H1 (cell line): ENCODE results near the gene RMDN2. TPM values are rescaled to one million over a fixed set of nuclear protein-coding genes. Genes with fewer than 3 reads are reported as not detected.

Source experiments
- CTCF ChIA-PET: fragments of 300-600 bp; sonication (Branson Sonifier 250); formaldehyde crosslinking; loops from one replicate; lab custom pipeline; 2021; ENCODE audit not compliant: partially characterized antibody; lab: Charles Lee
- POLR2A ChIA-PET: fragments of 300-600 bp; sonication (Branson Sonifier 250); formaldehyde crosslinking; loops from one replicate; lab custom pipeline; 2021; ENCODE audit warnings: inconsistent platforms; ENCODE audit not compliant: partially characterized antibody; lab: Charles Lee
- DNase-seq, 2 experiments: peaks; one replicate each; pipeline versions ENCODE4 v3.0.0 to v3.0.0-alpha.2; 2010 to 2022; ENCODE audit warnings: low spot score in 2 of 2, low read depth in 1 of 2, mixed read lengths in 1 of 2
- FAIRE-seq: peaks from 2 replicates; lab custom pipeline; 2011; peaks lifted over from hg19 to GRCh38; lab: Jason Lieb, UNC
- H2AFZ ChIP-seq: 2 replicates; pipeline ENCODE4 v1.8.1; 2012; ENCODE audit warnings: low read length, inconsistent platforms
- H2AK5ac ChIP-seq: 2 replicates; pipeline ENCODE4 v1.6.1; 2013; ENCODE audit warnings: low read depth, low read length
- H2BK120ac ChIP-seq: replicated peaks from 2 replicates; pipeline ENCODE3; 2013; ENCODE audit warnings: low read depth, low read length, inconsistent platforms
- H2BK12ac ChIP-seq: 2 replicates; pipeline ENCODE4 v1.6.1; 2013; ENCODE audit warnings: low read depth, low read length
- H2BK15ac ChIP-seq: 2 replicates; pipeline ENCODE4 v1.6.1; 2013; ENCODE audit warnings: low read length
- H2BK20ac ChIP-seq: 2 replicates; pipeline ENCODE4 v1.6.1; 2013; ENCODE audit warnings: low read length
- H2BK5ac ChIP-seq: 2 replicates; pipeline ENCODE4 v1.6.1; 2013; ENCODE audit warnings: low read depth, low read length
- H3K14ac ChIP-seq: 2 replicates; pipeline ENCODE4 v1.6.1; 2013; ENCODE audit warnings: inconsistent platforms; ENCODE audit not compliant: insufficient read length
- H3K18ac ChIP-seq: 2 replicates; pipeline ENCODE4 v1.6.1; 2013; ENCODE audit warnings: low read length; ENCODE audit errors: extremely low read depth
- H3K23ac ChIP-seq: 2 replicates; pipeline ENCODE4 v1.6.1; 2013; ENCODE audit warnings: inconsistent platforms; ENCODE audit not compliant: insufficient read length
- H3K23me2 ChIP-seq: 2 replicates; pipeline ENCODE4 v1.6.1; 2013; ENCODE audit warnings: low read depth, low read length
- H3K27ac ChIP-seq: 2 replicates; pipeline ENCODE4 v1.6.1; 2011; ENCODE audit warnings: low read depth, low read length, inconsistent platforms
- H3K27me3 ChIP-seq, 4 experiments: replicated peaks in 1 of 4; 1 replicate in 1 of 4; 2 replicates in 3 of 4; pipeline versions ENCODE4 v1.6.1 to v1.8.1; 2011 to 2013; ENCODE audit warnings: low read length in 3 of 4, mild to moderate bottlenecking in 3 of 4, inconsistent platforms in 2 of 4, mixed read lengths in 2 of 4, moderate library complexity in 1 of 4; ENCODE audit not compliant: control insufficient read depth in 3 of 4, insufficient read depth in 3 of 4; ENCODE audit errors: extremely low read depth in 1 of 4
- H3K36me3 ChIP-seq, 4 experiments: 2 replicates each; pipeline versions ENCODE4 v1.6.1 to v1.8.1; 2011 to 2013; ENCODE audit warnings: mild to moderate bottlenecking in 4 of 4, low read length in 3 of 4, moderate library complexity in 2 of 4, control low read depth in 1 of 4, inconsistent platforms in 1 of 4; ENCODE audit not compliant: insufficient read depth in 4 of 4, control insufficient read depth in 2 of 4
- H3K4ac ChIP-seq: replicated peaks from 2 replicates; pipeline ENCODE3; 2013; ENCODE audit warnings: low read length, low read depth, mixed read lengths, inconsistent platforms; ENCODE audit not compliant: insufficient read length
- H3K4me1 ChIP-seq, 4 experiments: replicated peaks in 1 of 4; 1 replicate in 1 of 4; 2 replicates in 3 of 4; pipeline versions ENCODE4 v1.6.1 to v1.8.1; 2011 to 2013; ENCODE audit warnings: low read length in 3 of 4, inconsistent platforms in 2 of 4, mixed read lengths in 1 of 4; ENCODE audit not compliant: insufficient read depth in 4 of 4, control insufficient read depth in 3 of 4
- H3K4me2 ChIP-seq, 2 experiments: 2 replicates each; pipeline versions ENCODE4 v1.6.1 to v1.8.1; 2011 to 2013; ENCODE audit warnings: low read depth in 2 of 2, low read length in 2 of 2, control low read depth in 1 of 2, inconsistent platforms in 1 of 2, mild to moderate bottlenecking in 1 of 2; ENCODE audit not compliant: insufficient read depth in 1 of 2
- H3K4me3 ChIP-seq, 4 experiments: fragments of 200-600, 300-600 bp in 1 of 4; sonication (generic), shearing (Covaris generic), sonication (Bioruptor Twin) in 1 of 4; 2 replicates each; pipeline versions ENCODE4 v1.5.1 to v1.8.1; 2011 to 2016; ENCODE audit warnings: low read length in 4 of 4, low read depth in 3 of 4, control low read depth in 2 of 4, inconsistent platforms in 2 of 4, mild to moderate bottlenecking in 2 of 4, mixed read lengths in 1 of 4, moderate library complexity in 1 of 4; ENCODE audit not compliant: insufficient read depth in 2 of 4; ENCODE audit errors: extremely low read depth in 1 of 4
- H3K56ac ChIP-seq: replicated peaks from 2 replicates; pipeline ENCODE3; 2013; ENCODE audit warnings: low read depth, mild to moderate bottlenecking, mixed read lengths, low read length, inconsistent platforms; ENCODE audit not compliant: insufficient read length
- H3K79me1 ChIP-seq: 2 replicates; pipeline ENCODE4 v1.6.1; 2013; ENCODE audit warnings: low read depth, low read length, control low read depth
- H3K79me2 ChIP-seq, 2 experiments: 2 replicates each; pipeline versions ENCODE4 v1.6.1 to v1.8.1; 2012 to 2013; ENCODE audit warnings: low read length in 2 of 2, mild to moderate bottlenecking in 2 of 2, inconsistent platforms in 1 of 2; ENCODE audit not compliant: insufficient read depth in 2 of 2, control insufficient read depth in 1 of 2
- H3K9ac ChIP-seq, 4 experiments: replicated peaks in 1 of 4; 1 replicate in 1 of 4; 2 replicates in 3 of 4; pipeline versions ENCODE4 v1.6.1 to v1.8.1; 2011 to 2013; ENCODE audit warnings: low read depth in 3 of 4, low read length in 3 of 4, control low read depth in 2 of 4, mild to moderate bottlenecking in 2 of 4, moderate library complexity in 2 of 4, inconsistent platforms in 1 of 4; ENCODE audit errors: extremely low read depth in 1 of 4
- H3K9me3 ChIP-seq, 2 experiments: 2 replicates each; pipeline versions ENCODE4 v1.6.1 to v1.8.1; 2012 to 2013; ENCODE audit warnings: mild to moderate bottlenecking in 2 of 2, moderate library complexity in 2 of 2, control low read depth in 1 of 2, inconsistent platforms in 1 of 2, low read depth in 1 of 2, low read length in 1 of 2, mixed read lengths in 1 of 2; ENCODE audit not compliant: insufficient read depth in 2 of 2
- H4K20me1 ChIP-seq, 2 experiments: replicated peaks in 1 of 2; 2 replicates each; pipeline versions ENCODE3 to v1.8.1; 2011 to 2013; ENCODE audit warnings: inconsistent platforms in 2 of 2, low read length in 2 of 2, mild to moderate bottlenecking in 1 of 2; ENCODE audit not compliant: insufficient read depth in 2 of 2, control insufficient read depth in 1 of 2
- H4K5ac ChIP-seq: 2 replicates; pipeline ENCODE4 v1.6.1; 2013; ENCODE audit warnings: low read length, low read depth, mixed read lengths, inconsistent platforms; ENCODE audit not compliant: insufficient read length
- H4K8ac ChIP-seq: 2 replicates; pipeline ENCODE4 v1.8.0; 2013; ENCODE audit warnings: mild to moderate bottlenecking, moderate library complexity, low read length, inconsistent platforms; ENCODE audit not compliant: insufficient read depth; ENCODE audit errors: extremely low read depth
- H4K91ac ChIP-seq: replicated peaks from 2 replicates; pipeline ENCODE3; 2013; ENCODE audit warnings: low read length, mixed read lengths, inconsistent platforms; ENCODE audit not compliant: insufficient read length
- ATF3 ChIP-seq: IDR thresholded peaks from 2 replicates; pipeline ENCODE4 v1.6.1; 2011; ENCODE audit warnings: low read depth, mild to moderate bottlenecking, low read length; ENCODE audit not compliant: insufficient read depth
- EP300 ChIP-seq, 2 experiments: IDR thresholded peaks; 1 replicate in 1 of 2; 2 replicates in 1 of 2; pipeline ENCODE4 v1.6.1; 2011 to 2012; ENCODE audit warnings: low read depth in 2 of 2, low read length in 2 of 2, mild to moderate bottlenecking in 2 of 2, borderline replicate concordance in 1 of 2, inconsistent platforms in 1 of 2, moderate library complexity in 1 of 2
- EZH2 ChIP-seq: fragments of 200-600 bp; sonication (generic); IDR thresholded peaks from 2 replicates; pipeline ENCODE4 v1.7.1; 2012; ENCODE audit warnings: low read depth, mild to moderate bottlenecking, moderate library complexity, low read length, inconsistent platforms; ENCODE audit not compliant: severe bottlenecking
- FOSL1 ChIP-seq: IDR thresholded peaks from 2 replicates; pipeline ENCODE4 v1.6.1; 2011; ENCODE audit warnings: mild to moderate bottlenecking, low read depth, low read length, moderate library complexity; ENCODE audit not compliant: insufficient read depth
- GABPA ChIP-seq: IDR thresholded peaks from 2 replicates; pipeline ENCODE4 v1.6.1; 2011; ENCODE audit warnings: mild to moderate bottlenecking, low read length, moderate library complexity, borderline replicate concordance; ENCODE audit not compliant: insufficient read depth
- POLR2A ChIP-seq, 2 experiments: IDR thresholded peaks; 1 replicate in 1 of 2; 2 replicates in 1 of 2; pipeline ENCODE4 v1.6.1; 2011; ENCODE audit warnings: low read depth in 2 of 2, low read length in 2 of 2, mild to moderate bottlenecking in 2 of 2; ENCODE audit errors: control extremely low read depth in 1 of 2
- TAF7 ChIP-seq: optimal IDR thresholded peaks from 2 replicates; pipeline ENCODE3; 2011; ENCODE audit warnings: low read depth, mild to moderate bottlenecking, inconsistent platforms, low read length, moderate library complexity, borderline replicate concordance
- USF2 ChIP-seq: IDR thresholded peaks from 2 replicates; pipeline ENCODE4 v1.6.1; 2011; ENCODE audit warnings: low read length, improper control_type of control experiment
- YY1 ChIP-seq: IDR thresholded peaks from 2 replicates; pipeline ENCODE4 v1.6.1; 2011; ENCODE audit warnings: low read depth, mild to moderate bottlenecking, low read length
- WGBS, 2 experiments: shearing (Covaris generic) in 1 of 2; methylation state at CpG; one replicate each; pipeline versions ENCODE4 v1.1.6 to v1.1.7; 2013 to 2015; ENCODE audit warnings: low lambda C conversion rate in 2 of 2, mixed read lengths in 2 of 2, inconsistent platforms in 1 of 2, low coverage in 1 of 2, missing lambda C conversion rate in 1 of 2; ENCODE audit not compliant: insufficient replicate concordance in 2 of 2, insufficient coverage in 1 of 2, insufficient read length in 1 of 2; ENCODE audit errors: extremely low coverage in 1 of 2, missing lambda C conversion rate in 1 of 2; 5-methylcytosine and 5-hydroxymethylcytosine counted together
- polyA plus RNA-seq, 7 experiments: library from polyadenylated mRNA; depleted of rRNA in 3 of 7; stranded (reverse) in 5 of 7; unstranded in 2 of 7; fragments of >200 nt in 5 of 7; fragments of 200-250 nt in 2 of 7; gene quantifications; 1 replicate in 5 of 7; 2 replicates in 1 of 7; 4 replicates in 1 of 7; pipeline versions ENCODE4 v1.2.1 to v1.2.3, GENCODE V29; 2011 to 2013; ENCODE audit warnings: missing spikeins in 2 of 7, mixed read lengths in 2 of 7
- total RNA-seq: library from RNA; stranded (reverse); fragmentation: NEBNext Ultra II Directional; extraction: Animal tissue kit (Norgen Biotek cat#: 25700); gene quantifications from 2 replicates; pipeline ENCODE4 v1.2.1, GENCODE V29; 2021

RMDN2 gene
- total and polyA plus RNA-seq, 2 of the 8 experiments (the other 6 are each of a cell fraction or from before 2014, with no cell fraction given) = 0.53 to 3.0 TPM

- DNase-seq = no peak
- TF ChIP-seq ATF3 (no peak), USF2 (no peak), GABPA (no peak), YY1 (no peak), FOSL1 (no peak), TAF7 (no peak), POLR2A (IDR thresholded peaks at IDR 0.05; ENCODE audit: control extremely low read depth in 1 of 2, low read depth in 2 of 2, low read length in 2 of 2) (no peak), EP300 (IDR thresholded peaks at IDR 0.05; ENCODE audit: borderline replicate concordance in 1 of 2, low read depth in 2 of 2, low read length in 2 of 2) (no peak), EZH2 (no peak)
- FAIRE-seq = no peak
- Histone ChIP-seq H2BK12ac (no peak overlapping the region), H4K20me1 (no peaks in the 10 kb centered on the region), H4K5ac (no peak overlapping the region), H4K8ac (no peak overlapping the region), H2AK5ac (no peak overlapping the region), H3K4me2 (no peak overlapping the region), H2BK15ac (no peak overlapping the region), H3K4ac (no peak overlapping the region), H3K4me3 (no peak overlapping the region), H3K27me3 (peaks cover 0 to 1% (median 0%) of the 10 kb centered on the region in 4 experiments; a peak in 1 of 7 replicates), H3K9ac (no peak overlapping the region), H2BK120ac (no peak overlapping the region), H3K79me1 (no peaks in the 10 kb centered on the region), H3K18ac (no peak overlapping the region), H2AFZ (no peak overlapping the region), H3K9me3 (peaks cover 0 to 11% of the 10 kb centered on the region in 2 experiments; a peak in 1 of 4 replicates), H3K36me3 (no peaks in the 10 kb centered on the region), H3K14ac (no peak overlapping the region), H4K91ac (no peak overlapping the region), H3K79me2 (no peaks in the 10 kb centered on the region), H2BK5ac (no peak overlapping the region), H3K27ac (no peak overlapping the region), H3K4me1 (peaks cover 0 to 4% (median 3%) of the 10 kb centered on the region in 4 experiments; a peak in 2 of 7 replicates), H3K23me2 (no peaks in the 10 kb centered on the region), H2BK20ac (no peak overlapping the region), H3K56ac (no peak overlapping the region), H3K23ac (no peak overlapping the region)
- 85% methylated on average over 1 of the region's 1 CpG; no CpG with 5 or more reads in 1 of the 2 experiments for WGBS, 2 experiments
- POLR2A ChIA-PET = no interaction called here
- CTCF ChIA-PET = no interaction called here
Observed at GRCh38 chr2:37976411-37976810, 51.3 kb downstream of the RMDN2 start.
